ENCODE measurements around the gene GPR52.

GPR52 gene

DNA sequence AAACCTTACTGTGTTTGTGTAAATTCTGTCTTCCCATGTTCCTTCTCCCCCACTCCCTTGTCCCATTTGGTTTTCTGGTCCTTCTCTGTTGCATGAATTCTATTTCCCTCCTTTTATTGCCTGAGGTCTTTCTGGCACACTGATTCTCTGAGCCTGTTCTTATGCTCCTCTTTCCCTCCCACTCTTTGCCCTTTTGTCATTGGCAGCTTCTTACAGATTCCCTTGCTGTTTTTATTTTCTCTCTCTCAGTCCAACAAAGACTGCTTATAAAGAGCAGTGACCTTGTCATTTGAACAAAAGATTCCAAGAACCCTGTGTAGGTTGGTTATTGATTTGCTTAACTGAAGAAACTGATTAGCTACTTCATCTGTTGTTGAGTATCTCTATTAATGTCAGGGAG, 49.7 kb downstream of the GPR52 start:
- no peak overlapping the region for H3K27ac ChIP-seq
- H3K4me3 ChIP-seq (ENCODE audit: low read depth, low read length): no peak overlapping the region
- H3K27me3 ChIP-seq (ENCODE audit: insufficient read depth, low read depth, severe bottlenecking): no peaks in the 10 kb centered on the region
- DNase-seq: no peak
- no peaks in the 10 kb centered on the region for H3K36me3 ChIP-seq
- TF ChIP-seq, protein P1, sequence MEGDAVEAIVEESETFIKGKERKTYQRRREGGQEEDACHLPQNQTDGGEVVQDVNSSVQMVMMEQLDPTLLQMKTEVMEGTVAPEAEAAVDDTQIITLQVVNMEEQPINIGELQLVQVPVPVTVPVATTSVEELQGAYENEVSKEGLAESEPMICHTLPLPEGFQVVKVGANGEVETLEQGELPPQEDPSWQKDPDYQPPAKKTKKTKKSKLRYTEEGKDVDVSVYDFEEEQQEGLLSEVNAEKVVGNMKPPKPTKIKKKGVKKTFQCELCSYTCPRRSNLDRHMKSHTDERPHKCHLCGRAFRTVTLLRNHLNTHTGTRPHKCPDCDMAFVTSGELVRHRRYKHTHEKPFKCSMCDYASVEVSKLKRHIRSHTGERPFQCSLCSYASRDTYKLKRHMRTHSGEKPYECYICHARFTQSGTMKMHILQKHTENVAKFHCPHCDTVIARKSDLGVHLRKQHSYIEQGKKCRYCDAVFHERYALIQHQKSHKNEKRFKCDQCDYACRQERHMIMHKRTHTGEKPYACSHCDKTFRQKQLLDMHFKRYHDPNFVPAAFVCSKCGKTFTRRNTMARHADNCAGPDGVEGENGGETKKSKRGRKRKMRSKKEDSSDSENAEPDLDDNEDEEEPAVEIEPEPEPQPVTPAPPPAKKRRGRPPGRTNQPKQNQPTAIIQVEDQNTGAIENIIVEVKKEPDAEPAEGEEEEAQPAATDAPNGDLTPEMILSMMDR (IDR thresholded peaks at IDR 0.05; ENCODE audit: low read depth, low read length): no peak
- no peaks in the 10 kb centered on the region for H3K9me3 ChIP-seq (ENCODE audit: severe bottlenecking)

All from WERI-Rb-1 (cell line).